ENCODE measurements around the gene ZNF609. TPM values are rescaled to one million over a fixed set of nuclear protein-coding genes. Genes with fewer than 3 reads are reported as not detected.

ZNF609 gene
- polyA plus RNA-seq, 1 donor (not counting 4 experiments of a cell fraction or from before 2014, with no cell fraction given) = 16.9 TPM

- H3K36me3 ChIP-seq (ENCODE audit: control insufficient read depth in 2 of 2, extremely low read depth in 1 of 2, insufficient read depth in 2 of 2, low read length in 2 of 2) = peaks cover 3 to 11% of the 10 kb centered on the region in 2 experiments
- H3K4me3 ChIP-seq (ENCODE audit: control insufficient read depth in 2 of 3, extremely low read depth in 1 of 3, insufficient read depth in 2 of 3, low read depth in 1 of 3, low read length in 3 of 3) = no peak overlapping the region
- H3K27me3 ChIP-seq (ENCODE audit: control insufficient read depth, extremely low read depth, insufficient read depth, low read length) = no peaks in the 10 kb centered on the region
- no peaks in the 10 kb centered on the region for H3K9me3 ChIP-seq (ENCODE audit: control insufficient read depth, low read depth, low read length)
- no peak for DNase-seq (ENCODE audit: low read depth, low spot score)
- no peak for TF ChIP-seq EZH2 (IDR thresholded peaks at IDR 0.05; ENCODE audit: low read length)
- TF ChIP-seq, protein P1, sequence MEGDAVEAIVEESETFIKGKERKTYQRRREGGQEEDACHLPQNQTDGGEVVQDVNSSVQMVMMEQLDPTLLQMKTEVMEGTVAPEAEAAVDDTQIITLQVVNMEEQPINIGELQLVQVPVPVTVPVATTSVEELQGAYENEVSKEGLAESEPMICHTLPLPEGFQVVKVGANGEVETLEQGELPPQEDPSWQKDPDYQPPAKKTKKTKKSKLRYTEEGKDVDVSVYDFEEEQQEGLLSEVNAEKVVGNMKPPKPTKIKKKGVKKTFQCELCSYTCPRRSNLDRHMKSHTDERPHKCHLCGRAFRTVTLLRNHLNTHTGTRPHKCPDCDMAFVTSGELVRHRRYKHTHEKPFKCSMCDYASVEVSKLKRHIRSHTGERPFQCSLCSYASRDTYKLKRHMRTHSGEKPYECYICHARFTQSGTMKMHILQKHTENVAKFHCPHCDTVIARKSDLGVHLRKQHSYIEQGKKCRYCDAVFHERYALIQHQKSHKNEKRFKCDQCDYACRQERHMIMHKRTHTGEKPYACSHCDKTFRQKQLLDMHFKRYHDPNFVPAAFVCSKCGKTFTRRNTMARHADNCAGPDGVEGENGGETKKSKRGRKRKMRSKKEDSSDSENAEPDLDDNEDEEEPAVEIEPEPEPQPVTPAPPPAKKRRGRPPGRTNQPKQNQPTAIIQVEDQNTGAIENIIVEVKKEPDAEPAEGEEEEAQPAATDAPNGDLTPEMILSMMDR (optimal IDR thresholded peaks at IDR 0.05 in 1 of 3, IDR thresholded peaks at IDR 0.05 in 1 of 3, conservative IDR thresholded peaks at IDR 0.05 in 1 of 3; ENCODE audit: extremely low read depth in 1 of 3, insufficient read depth in 2 of 3, low read length in 3 of 3) = no peak
- FAIRE-seq = no peak
- dilution Hi-C loops (cut with MboI; ENCODE audit: extremely low pct_ligation_motif_present, low sequenced_read_pairs) = no loop called here
- H3K9me1 ChIP-seq (ENCODE audit: control insufficient read depth, extremely low read depth, insufficient read depth, low read length) = no peaks in the 10 kb centered on the region
- no peak overlapping the region for H3K4me2 ChIP-seq (ENCODE audit: control insufficient read depth, extremely low read depth, insufficient read depth, low read depth, low read length)
- H3K79me2 ChIP-seq (ENCODE audit: control insufficient read depth, insufficient read depth, low read length) = no peaks in the 10 kb centered on the region
- no peak overlapping the region for H2AFZ ChIP-seq (ENCODE audit: control insufficient read depth, low read length)
- H3K27ac ChIP-seq (ENCODE audit: control insufficient read depth, insufficient read depth, low read length) = no peak overlapping the region
- H4K20me1 ChIP-seq (ENCODE audit: control insufficient read depth, extremely low read depth, insufficient read depth, low read length) = no peaks in the 10 kb centered on the region
- H3K4me1 ChIP-seq (ENCODE audit: control insufficient read depth, extremely low read depth, insufficient read depth, low read length) = no peaks in the 10 kb centered on the region
- no peak overlapping the region for H3K9ac ChIP-seq (ENCODE audit: control insufficient read depth, extremely low read depth, insufficient read depth, low read length)
Measured at GRCh38 chr15:64422697-64423096, 37.7 kb upstream of the ZNF609 start.

DNA sequence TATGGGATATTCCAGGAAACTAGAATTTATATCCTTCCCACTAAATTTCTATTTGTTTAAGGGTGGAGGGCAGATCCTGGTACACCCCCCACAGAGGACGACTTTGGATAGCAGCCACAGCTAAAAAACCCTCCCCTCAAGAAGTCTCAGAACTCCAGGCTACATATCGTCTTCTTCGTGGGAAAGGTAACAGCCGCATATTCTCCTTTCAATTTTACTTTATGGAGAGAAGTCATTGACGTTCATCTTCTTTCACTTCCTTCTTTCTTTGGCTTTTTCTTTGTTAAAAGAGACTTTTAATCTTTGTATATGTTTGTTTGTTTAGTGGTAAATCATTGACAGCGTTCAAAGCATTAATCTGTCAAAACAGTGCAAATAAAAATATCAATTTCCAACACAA, 36.4 kb upstream of the ZNF609 start:
- dilution Hi-C loops (cut with MboI; ENCODE audit: extremely low pct_ligation_motif_present, low sequenced_read_pairs) = no loop called here
- no peaks in the 10 kb centered on the region for H3K79me2 ChIP-seq (ENCODE audit: control insufficient read depth, insufficient read depth, low read length)
- no peak overlapping the region for H2AFZ ChIP-seq (ENCODE audit: control insufficient read depth, low read length)
- H3K4me3 ChIP-seq (ENCODE audit: control insufficient read depth in 2 of 3, extremely low read depth in 1 of 3, insufficient read depth in 2 of 3, low read depth in 1 of 3, low read length in 3 of 3) = no peak overlapping the region
- FAIRE-seq = no peak
- H4K20me1 ChIP-seq (ENCODE audit: control insufficient read depth, extremely low read depth, insufficient read depth, low read length) = no peaks in the 10 kb centered on the region
- H3K9me3 ChIP-seq (ENCODE audit: control insufficient read depth, low read depth, low read length) = no peaks in the 10 kb centered on the region
- TF ChIP-seq, protein P1 (optimal IDR thresholded peaks at IDR 0.05 in 1 of 3, IDR thresholded peaks at IDR 0.05 in 1 of 3, conservative IDR thresholded peaks at IDR 0.05 in 1 of 3; ENCODE audit: extremely low read depth in 1 of 3, insufficient read depth in 2 of 3, low read length in 3 of 3) = no peak
- TF ChIP-seq EZH2 (IDR thresholded peaks at IDR 0.05; ENCODE audit: low read length) = no peak
- H3K4me1 ChIP-seq (ENCODE audit: control insufficient read depth, extremely low read depth, insufficient read depth, low read length) = no peaks in the 10 kb centered on the region
- no peak for DNase-seq (ENCODE audit: low read depth, low spot score)
- no peak overlapping the region for H3K27ac ChIP-seq (ENCODE audit: control insufficient read depth, insufficient read depth, low read length)
- H3K9ac ChIP-seq (ENCODE audit: control insufficient read depth, extremely low read depth, insufficient read depth, low read length) = no peak overlapping the region
- H3K9me1 ChIP-seq (ENCODE audit: control insufficient read depth, extremely low read depth, insufficient read depth, low read length) = no peaks in the 10 kb centered on the region
- no peaks in the 10 kb centered on the region for H3K27me3 ChIP-seq (ENCODE audit: control insufficient read depth, extremely low read depth, insufficient read depth, low read length)
- H3K36me3 ChIP-seq (ENCODE audit: control insufficient read depth in 2 of 2, extremely low read depth in 1 of 2, insufficient read depth in 2 of 2, low read length in 2 of 2) = peaks cover 3 to 9% of the 10 kb centered on the region in 2 experiments
- H3K4me2 ChIP-seq (ENCODE audit: control insufficient read depth, extremely low read depth, insufficient read depth, low read depth, low read length) = no peak overlapping the region
